ENCODE results near the gene SNRPD2.

- TF ChIP-seq EZH2 (IDR thresholded peaks at IDR 0.05), result no peak
- no peak for TF ChIP-seq CTCF (IDR thresholded peaks at IDR 0.05)
- no peak for TF ChIP-seq EZH2phosphoT487 (IDR thresholded peaks at IDR 0.05)
Observed at GRCh38 chr19:45653634-45654033, 38.1 kb downstream of the SNRPD2 start.

Measured in neural progenitor cell (in vitro differentiated cells).